Activated CD4-positive, alpha-beta memory T cell treated with anti-CD3 and anti-CD28 coated beads for 36 hours (primary cell): ENCODE measurements around the gene UEVLD. TPM values are rescaled to one million over a fixed set of nuclear protein-coding genes. Genes with fewer than 3 reads are reported as not detected.

Experiments
- CTCF ChIA-PET: fragments of 350-600 bp; sonication (Branson Sonifier 250); formaldehyde crosslinking; loops from one replicate; lab custom pipeline; 2021; ENCODE audit warnings: antibody characterized with exemption, inconsistent platforms; lab: Charles Lee
- POLR2A ChIA-PET: fragments of 350-600 bp; sonication (Branson Sonifier 250); formaldehyde crosslinking; loops from one replicate; lab custom pipeline; 2021; ENCODE audit warnings: antibody characterized with exemption; lab: Charles Lee
- DNase-seq: peaks from one replicate; pipeline ENCODE4 v3.0.0-alpha.2; 2020
- H3K27ac Mint-ChIP-seq: one replicate; pipeline ENCODE4 v1.8.0; 2021; ENCODE audit warnings: mixed read lengths
- H3K27me3 Mint-ChIP-seq: one replicate; pipeline ENCODE4 v1.8.0; 2021; ENCODE audit warnings: mixed read lengths
- H3K36me3 Mint-ChIP-seq: one replicate; pipeline ENCODE4 v1.8.0; 2021; ENCODE audit warnings: mixed read lengths
- H3K4me1 Mint-ChIP-seq: one replicate; pipeline ENCODE4 v1.8.0; 2021; ENCODE audit warnings: low read depth, mixed read lengths
- H3K4me3 Mint-ChIP-seq: one replicate; pipeline ENCODE4 v1.8.0; 2021; ENCODE audit warnings: mild to moderate bottlenecking, mixed read lengths
- H3K9me3 Mint-ChIP-seq: one replicate; pipeline ENCODE4 v1.8.0; 2021; ENCODE audit warnings: mixed read lengths
- intact Hi-C: fragments of 100-400 bp; cut with micrococcal nuclease; formaldehyde crosslinking; loops from one replicate; pipeline ENCODE4 v1.15.1; 2023
- total RNA-seq, 2 experiments: library from RNA; stranded (reverse); gene quantifications; one replicate each; pipeline ENCODE4 v1.2.3, GENCODE V29; 2021

Gene UEVLD
- total RNA-seq, 2 experiments from 2014 or later: 20.9 to 26.2 TPM

GRCh38 chr11:18495703-18496102 is 92.8 kb downstream of the UEVLD start:
- intact Hi-C loops: no loop called here
- H3K36me3 Mint-ChIP-seq: peaks cover 31% of the 10 kb centered on the region
- no peaks in the 10 kb centered on the region for H3K27me3 Mint-ChIP-seq
- no peak overlapping the region for H3K27ac Mint-ChIP-seq
- no peak for DNase-seq
- POLR2A ChIA-PET: no interaction called here
- H3K4me1 Mint-ChIP-seq: peaks cover 1% of the 10 kb centered on the region
- H3K4me3 Mint-ChIP-seq: no peak overlapping the region
- CTCF ChIA-PET: no interaction called here
- no peaks in the 10 kb centered on the region for H3K9me3 Mint-ChIP-seq

GRCh38 chr11:18495271-18495670 is 93.3 kb downstream of the UEVLD start:
- H3K27me3 Mint-ChIP-seq: no peaks in the 10 kb centered on the region
- no peak for DNase-seq
- H3K9me3 Mint-ChIP-seq: no peaks in the 10 kb centered on the region
- peaks cover 32% of the 10 kb centered on the region for H3K36me3 Mint-ChIP-seq
- peaks cover 4% of the 10 kb centered on the region for H3K4me1 Mint-ChIP-seq
- H3K4me3 Mint-ChIP-seq: no peak overlapping the region
- intact Hi-C loops: no loop called here
- no peak overlapping the region for H3K27ac Mint-ChIP-seq
- ChIA-PET POLR2A (no interaction called here), CTCF (no interaction called here)

GRCh38 chr11:18493310-18493709 is 95.2 kb downstream of the UEVLD start:
- Mint-ChIP-seq H3K4me1 (peaks cover 4% of the 10 kb centered on the region), H3K4me3 (no peak overlapping the region), H3K36me3 (peaks cover 31% of the 10 kb centered on the region), H3K27me3 (no peaks in the 10 kb centered on the region), H3K27ac (no peak overlapping the region), H3K9me3 (no peaks in the 10 kb centered on the region)
- no peak for DNase-seq
- intact Hi-C loops: no loop called here
- ChIA-PET POLR2A (no interaction called here), CTCF (interaction anchor here (0.6 to 1.4 kb wide), 3 partner anchors 54 to 249 kb away, joined by 3 read pairs; no protein-coding TSS in a partner anchor)

- intact Hi-C loops: no loop called here
- Mint-ChIP-seq H3K4me3 (no peak overlapping the region), H3K27ac (peak overlapping the region; percentile 38), H3K27me3 (no peaks in the 10 kb centered on the region), H3K9me3 (no peaks in the 10 kb centered on the region), H3K4me1 (peaks cover 4% of the 10 kb centered on the region), H3K36me3 (peaks cover 32% of the 10 kb centered on the region)
- no peak for DNase-seq
- POLR2A ChIA-PET: no interaction called here
- CTCF ChIA-PET: interaction anchor here (1.3 kb wide), 1 partner anchor 235 kb away, joined by 3 read pairs; no protein-coding TSS in a partner anchor
Observed at GRCh38 chr11:18492888-18493287, 95.6 kb downstream of the UEVLD start.

GRCh38 chr11:18491924-18492323 is 96.6 kb downstream of the UEVLD start:
- Mint-ChIP-seq H3K9me3 (no peaks in the 10 kb centered on the region), H3K27ac (no peak overlapping the region), H3K4me3 (no peak overlapping the region), H3K36me3 (peaks cover 35% of the 10 kb centered on the region), H3K27me3 (no peaks in the 10 kb centered on the region), H3K4me1 (peaks cover 4% of the 10 kb centered on the region)
- ChIA-PET CTCF (no interaction called here), POLR2A (no interaction called here)
- intact Hi-C loops: no loop called here
- no peak for DNase-seq

GRCh38 chr11:18490736-18491485 is 97.6 kb downstream of the UEVLD start:
- no peak overlapping the region for H3K27ac Mint-ChIP-seq
- no peaks in the 10 kb centered on the region for H3K27me3 Mint-ChIP-seq
- no peaks in the 10 kb centered on the region for H3K9me3 Mint-ChIP-seq
- peaks cover 35% of the 10 kb centered on the region for H3K36me3 Mint-ChIP-seq
- peaks cover 9% of the 10 kb centered on the region for H3K4me1 Mint-ChIP-seq
- intact Hi-C loops: no loop called here
- no peak for DNase-seq
- ChIA-PET POLR2A (no interaction called here), CTCF (interaction anchor here (0.9 kb wide), 1 partner anchor 760 kb away, joined by 3 read pairs; no protein-coding TSS in a partner anchor)
- no peak overlapping the region for H3K4me3 Mint-ChIP-seq

GRCh38 chr11:18490319-18490718 is 98.2 kb downstream of the UEVLD start:
- POLR2A ChIA-PET: no interaction called here
- CTCF ChIA-PET: no interaction called here
- DNase-seq: no peak
- Mint-ChIP-seq H3K27ac (no peak overlapping the region), H3K4me3 (no peak overlapping the region), H3K4me1 (peaks cover 11% of the 10 kb centered on the region), H3K9me3 (no peaks in the 10 kb centered on the region), H3K27me3 (no peaks in the 10 kb centered on the region), H3K36me3 (peaks cover 35% of the 10 kb centered on the region)
- intact Hi-C loops: no loop called here

GRCh38 chr11:18485913-18486528 is 102.5 kb downstream of the UEVLD start:
- H3K36me3 Mint-ChIP-seq: peaks cover 47% of the 10 kb centered on the region
- H3K9me3 Mint-ChIP-seq: no peaks in the 10 kb centered on the region
- no peak overlapping the region for H3K4me3 Mint-ChIP-seq
- peak; percentile 21 for DNase-seq
- intact Hi-C loops: no loop called here
- H3K27ac Mint-ChIP-seq: no peak overlapping the region
- H3K27me3 Mint-ChIP-seq: no peaks in the 10 kb centered on the region
- peaks cover 11% of the 10 kb centered on the region for H3K4me1 Mint-ChIP-seq
- ChIA-PET CTCF (no interaction called here), POLR2A (no interaction called here)

Other genes with a start within 250 kb of the UEVLD start
- gene LDHA, start 194.2 kb downstream of the UEVLD start, total RNA-seq: 1,000 to 10,000 TPM; 1,556 to 1,579 TPM
- not detected for gene LDHC, start 176.4 kb downstream of the UEVLD start, total RNA-seq
- under 1 TPM in 1 of 2 experiments, not detected in 1; 0.19 TPM for gene LDHAL6A, start 132.9 kb downstream of the UEVLD start, total RNA-seq
- 10 to 100 TPM; 41.7 to 45.6 TPM for gene TSG101, start 61.8 kb downstream of the UEVLD start, total RNA-seq
- gene MISFA, start 11.1 kb upstream of the UEVLD start, total RNA-seq: 1 to 10 TPM; 2.2 to 2.9 TPM
- gene SPTY2D1, start 45.6 kb upstream of the UEVLD start, total RNA-seq: 10 to 100 TPM; 18.7 to 23.4 TPM
- under 1 TPM; 0.50 to 0.65 TPM for gene TMEM86A, start 110.0 kb upstream of the UEVLD start, total RNA-seq
- under 1 TPM; 0.85 to 1.00 TPM for gene IGSF22, start 137.5 kb upstream of the UEVLD start, total RNA-seq
- not detected for gene PTPN5, start 203.1 kb upstream of the UEVLD start, total RNA-seq